Thyroid gland (tissue), 4 donors: Measurements from ENCODE around the gene ABCC3.

Experiments
- CTCF ChIP-seq, 6 experiments: fragments of 200-600 bp in 3 of 6; fragments of 450-650 bp in 3 of 6; sonication (generic) in 3 of 6; IDR thresholded peaks; one replicate each; pipeline ENCODE4 v1.5.1; 2016 to 2019; ENCODE audit warnings: antibody characterized with exemption in 6 of 6, mild to moderate bottlenecking in 2 of 6, inconsistent platforms in 1 of 6, moderate library complexity in 1 of 6
- POLR2A ChIP-seq, 2 donors: fragments of 450-650 bp; IDR thresholded peaks; one replicate each; pipeline ENCODE4 v1.6.1; 2017; ENCODE audit warnings: antibody characterized with exemption in 2 of 2, mild to moderate bottlenecking in 2 of 2, moderate library complexity in 1 of 2

DNA sequence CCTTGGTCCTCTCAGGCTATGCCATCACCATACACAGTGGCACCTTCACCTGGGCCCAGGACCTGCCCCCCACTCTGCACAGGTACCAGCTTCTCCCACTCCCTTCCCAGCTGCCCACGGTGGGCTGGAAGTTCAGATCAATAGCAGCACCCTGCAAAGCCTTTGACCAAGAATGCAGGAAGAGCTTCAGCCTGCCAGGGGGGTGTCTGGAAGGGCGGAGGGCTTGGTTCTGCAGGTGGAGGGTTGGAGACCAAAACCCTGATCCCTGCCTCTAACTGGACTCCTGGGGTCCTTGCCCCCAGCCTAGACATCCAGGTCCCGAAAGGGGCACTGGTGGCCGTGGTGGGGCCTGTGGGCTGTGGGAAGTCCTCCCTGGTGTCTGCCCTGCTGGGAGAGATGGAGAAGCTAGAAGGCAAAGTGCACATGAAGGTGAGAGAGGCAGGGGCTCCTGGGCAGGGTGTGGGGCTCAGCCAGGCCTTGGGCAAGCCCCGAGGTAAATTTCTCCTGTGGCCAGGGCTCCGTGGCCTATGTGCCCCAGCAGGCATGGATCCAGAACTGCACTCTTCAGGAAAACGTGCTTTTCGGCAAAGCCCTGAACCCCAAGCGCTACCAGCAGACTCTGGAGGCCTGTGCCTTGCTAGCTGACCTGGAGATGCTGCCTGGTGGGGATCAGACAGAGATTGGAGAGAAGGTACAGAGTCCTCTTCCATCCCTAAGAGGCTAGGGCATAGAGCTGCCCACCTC, 34.3 kb downstream of the ABCC3 start:
- no peak for TF ChIP-seq POLR2A (IDR thresholded peaks at IDR 0.05)
- no peak for TF ChIP-seq CTCF (IDR thresholded peaks at IDR 0.05)
